Measurements from ENCODE around the gene GABRA6.

GRCh38 chr5:161713042-161713441 lies 27.5 kb downstream of the GABRA6 start:
- TF ChIP-seq JUNB (CRISPR knock-in tag; IDR thresholded peaks at IDR 0.05; ENCODE audit: borderline replicate concordance): no peak
- TF ChIP-seq ZNF20 (CRISPR knock-in tag; IDR thresholded peaks at IDR 0.05): no peak
- TF ChIP-seq KMT2A (CRISPR knock-in tag; IDR thresholded peaks at IDR 0.05): no peak
- TF ChIP-seq ZBTB1 (CRISPR knock-in tag; IDR thresholded peaks at IDR 0.05; ENCODE audit: borderline replicate concordance): no peak
- TF ChIP-seq CBFB (CRISPR knock-in tag; IDR thresholded peaks at IDR 0.05): no peak
- TF ChIP-seq, protein P1, sequence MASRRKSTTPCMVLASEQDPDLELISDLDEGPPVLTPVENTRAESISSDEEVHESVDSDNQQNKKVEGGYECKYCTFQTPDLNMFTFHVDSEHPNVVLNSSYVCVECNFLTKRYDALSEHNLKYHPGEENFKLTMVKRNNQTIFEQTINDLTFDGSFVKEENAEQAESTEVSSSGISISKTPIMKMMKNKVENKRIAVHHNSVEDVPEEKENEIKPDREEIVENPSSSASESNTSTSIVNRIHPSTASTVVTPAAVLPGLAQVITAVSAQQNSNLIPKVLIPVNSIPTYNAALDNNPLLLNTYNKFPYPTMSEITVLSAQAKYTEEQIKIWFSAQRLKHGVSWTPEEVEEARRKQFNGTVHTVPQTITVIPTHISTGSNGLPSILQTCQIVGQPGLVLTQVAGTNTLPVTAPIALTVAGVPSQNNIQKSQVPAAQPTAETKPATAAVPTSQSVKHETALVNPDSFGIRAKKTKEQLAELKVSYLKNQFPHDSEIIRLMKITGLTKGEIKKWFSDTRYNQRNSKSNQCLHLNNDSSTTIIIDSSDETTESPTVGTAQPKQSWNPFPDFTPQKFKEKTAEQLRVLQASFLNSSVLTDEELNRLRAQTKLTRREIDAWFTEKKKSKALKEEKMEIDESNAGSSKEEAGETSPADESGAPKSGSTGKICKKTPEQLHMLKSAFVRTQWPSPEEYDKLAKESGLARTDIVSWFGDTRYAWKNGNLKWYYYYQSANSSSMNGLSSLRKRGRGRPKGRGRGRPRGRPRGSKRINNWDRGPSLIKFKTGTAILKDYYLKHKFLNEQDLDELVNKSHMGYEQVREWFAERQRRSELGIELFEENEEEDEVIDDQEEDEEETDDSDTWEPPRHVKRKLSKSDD (CRISPR knock-in tag; IDR thresholded peaks at IDR 0.05; ENCODE audit: low read depth): no peak
- TF ChIP-seq IKZF1 (IDR thresholded peaks at IDR 0.05): no peak
- no peak for TF ChIP-seq ATF1 (CRISPR knock-in tag; IDR thresholded peaks at IDR 0.05)
- TF ChIP-seq SMARCE1 (IDR thresholded peaks at IDR 0.05; ENCODE audit: borderline replicate concordance): no peak
- no peak for TF ChIP-seq POLR2A (IDR thresholded peaks at IDR 0.05; ENCODE audit: insufficient read depth in 1 of 2, low read depth in 2 of 2, low read length in 2 of 2)
